GM18873 (cell line): ENCODE measurements around the gene MLLT10.
"Not testable (repeated sequence)": the region's sequence is repeated elsewhere in the genome, so short reads cannot be mapped to it uniquely, and the experiment has no call there.

ENCODE experiments used
- ATAC-seq: cut with Tn5 transposase; IDR thresholded peaks from one replicate; pipeline ENCODE4 v1.9.1; 2021; ENCODE audit warnings: mild to moderate bottlenecking, moderate library complexity, moderate number of reproducible peaks; ENCODE audit not compliant: unreplicated experiment, low FRiP score

MLLT10 gene

GRCh38 chr10:21625623-21626229 is 91.7 kb downstream of the MLLT10 start:
- ATAC-seq, result no peak

- ATAC-seq, result no peak
Observed at GRCh38 chr10:21626457-21627161, 92.6 kb downstream of the MLLT10 start.

- ATAC-seq, result no peak
Observed at GRCh38 chr10:21627331-21627730, 93.3 kb downstream of the MLLT10 start.

DNA sequence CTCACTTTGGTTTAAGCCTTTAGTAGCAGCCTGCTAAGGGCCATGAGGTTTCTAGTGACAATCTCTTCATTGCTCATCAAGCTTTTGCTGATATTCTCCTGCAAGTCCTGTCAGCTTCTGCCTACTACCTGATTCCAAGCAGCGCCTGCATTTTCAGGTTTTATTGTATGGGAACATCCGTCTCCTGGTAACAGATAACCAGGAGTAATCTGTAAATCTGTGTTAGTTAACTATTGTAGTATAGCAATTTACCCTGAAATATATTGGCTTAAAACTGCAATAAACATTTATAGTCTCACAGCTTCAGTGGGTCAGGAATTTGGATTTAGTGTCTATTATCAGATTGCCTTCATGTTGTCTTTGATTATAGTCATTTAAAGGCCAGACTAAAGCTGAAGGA is 94.0 kb downstream of the MLLT10 start:
- ATAC-seq, result no peak

- ATAC-seq, result not testable (repeated sequence)
Observed at GRCh38 chr10:21628645-21629044, 94.6 kb downstream of the MLLT10 start.

- no peak for ATAC-seq
Observed at GRCh38 chr10:21634599-21635365, 100.8 kb downstream of the MLLT10 start.

DNA sequence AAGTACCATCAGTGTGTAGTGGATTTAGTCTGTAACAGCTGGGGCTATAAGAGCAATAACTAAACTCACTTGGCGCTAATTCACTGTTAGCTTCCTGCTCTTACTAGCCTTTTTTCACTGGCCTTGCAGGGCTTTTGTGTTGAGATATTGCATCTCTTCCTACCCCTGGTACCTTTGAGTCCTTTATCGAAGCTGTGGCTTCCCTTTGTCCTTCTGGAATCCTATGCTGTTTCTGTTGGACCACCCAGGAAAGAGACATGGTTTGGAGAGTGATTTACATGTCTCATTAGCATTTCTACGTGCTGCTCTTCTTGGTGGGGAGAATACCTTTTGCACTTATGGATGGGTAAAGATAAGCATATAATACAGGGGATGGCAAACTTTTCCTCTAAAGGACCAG is 103.8 kb downstream of the MLLT10 start:
- no peak for ATAC-seq

- no peak for ATAC-seq
Observed at GRCh38 chr10:21638681-21639080, 104.6 kb downstream of the MLLT10 start.

DNA sequence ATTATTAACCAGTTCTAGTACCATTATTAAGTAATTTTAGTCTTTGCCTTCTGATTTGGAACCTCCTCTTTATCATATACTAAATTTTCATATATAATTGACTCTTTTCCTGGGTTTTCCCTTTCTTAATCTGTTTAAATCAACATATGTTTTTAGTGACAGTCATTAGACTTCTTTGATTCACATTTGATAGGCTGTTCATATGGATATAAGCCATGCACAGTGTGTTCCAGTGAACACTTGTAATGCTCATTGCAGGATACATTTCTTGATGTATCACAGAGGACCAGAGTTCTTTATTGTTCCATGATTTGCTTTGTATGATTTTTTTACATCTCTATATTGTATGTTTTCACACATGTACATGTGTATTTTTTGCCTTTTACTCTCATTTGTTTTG is 114.0 kb downstream of the MLLT10 start:
- ATAC-seq, result no peak

DNA sequence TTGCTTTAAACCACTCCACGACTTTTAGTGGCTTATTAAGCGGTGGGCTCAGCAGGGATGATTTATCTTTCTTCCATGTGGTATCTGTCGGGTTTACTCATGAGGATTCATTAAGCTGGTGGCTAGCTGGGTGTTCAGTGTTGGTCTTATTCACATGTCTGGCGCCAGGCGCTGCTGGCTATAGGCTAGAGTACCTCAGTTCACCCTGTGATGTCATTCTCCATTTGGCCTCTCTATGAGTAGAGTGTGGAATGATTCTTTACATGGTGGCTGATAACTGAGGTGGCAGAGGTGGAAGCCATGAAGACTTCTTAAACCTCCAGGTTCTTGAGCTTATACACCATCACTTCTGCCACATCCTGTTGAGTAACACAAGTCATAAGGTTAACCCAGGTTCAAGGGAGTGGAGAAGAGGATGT is 115.4 kb downstream of the MLLT10 start:
- no peak for ATAC-seq

DNA sequence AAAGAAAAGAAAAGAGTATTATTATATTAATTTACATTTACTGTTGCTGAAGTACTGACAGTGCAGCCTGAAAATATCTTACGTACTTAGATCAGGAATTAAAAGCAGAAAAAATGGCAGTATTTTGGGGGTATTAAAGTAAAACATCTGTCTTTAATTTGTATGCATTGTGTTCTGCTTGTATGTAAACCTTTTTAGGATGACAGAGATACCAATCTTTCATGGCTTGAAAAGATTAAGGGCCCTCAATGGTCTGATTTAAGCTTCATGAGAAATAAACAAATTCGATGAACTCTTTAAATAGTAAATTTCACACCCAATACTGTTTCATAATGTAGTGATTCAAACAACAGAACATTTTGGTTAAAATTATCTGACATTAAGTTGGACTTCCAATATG is 116.3 kb downstream of the MLLT10 start:
- no peak for ATAC-seq

DNA sequence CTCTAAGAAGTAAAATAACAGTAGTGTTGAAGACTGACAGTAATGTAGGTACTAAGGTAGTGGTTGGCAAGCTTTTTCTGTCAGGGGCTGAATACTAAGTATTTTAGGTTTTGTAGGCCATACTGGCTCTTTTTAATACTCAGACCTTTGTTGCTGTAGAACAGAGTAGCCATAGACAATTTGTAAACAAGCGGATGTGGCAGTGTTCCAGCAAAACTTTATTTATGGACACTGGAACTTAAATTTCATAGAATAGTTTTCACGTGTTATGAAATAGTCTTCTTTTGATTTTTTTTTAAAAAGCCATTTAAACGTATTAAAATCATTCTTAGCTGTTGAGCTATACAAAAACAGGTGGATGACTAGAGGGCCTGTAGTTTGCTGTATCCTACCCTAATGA is 121.2 kb downstream of the MLLT10 start:
- ATAC-seq, result no peak

GRCh38 chr10:21655687-21656086 is 121.7 kb downstream of the MLLT10 start:
- ATAC-seq, result no peak

GRCh38 chr10:21661087-21661486 is 127.1 kb downstream of the MLLT10 start:
- no peak for ATAC-seq

DNA sequence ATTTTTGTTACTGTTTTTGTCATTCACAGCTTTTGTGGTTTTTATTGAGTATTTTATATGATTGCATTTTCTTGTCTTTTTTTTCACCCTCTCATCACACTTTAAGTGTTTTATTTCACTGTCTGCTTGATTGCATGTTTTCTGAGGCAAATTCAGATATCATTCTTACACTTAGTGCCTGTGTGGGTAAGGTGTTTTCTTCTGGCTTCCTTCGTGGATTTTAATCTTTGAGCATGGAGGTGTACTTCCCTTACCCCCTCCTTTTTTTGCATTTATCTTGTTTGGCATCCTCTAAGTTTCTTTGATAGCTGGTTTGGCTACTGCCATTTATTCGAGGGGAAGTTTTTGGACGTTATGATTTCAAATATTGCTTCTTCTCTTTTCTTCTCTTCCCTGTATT is 127.9 kb downstream of the MLLT10 start:
- ATAC-seq, result no peak

- no peak for ATAC-seq
Observed at GRCh38 chr10:21662635-21663034, 128.6 kb downstream of the MLLT10 start.

DNA sequence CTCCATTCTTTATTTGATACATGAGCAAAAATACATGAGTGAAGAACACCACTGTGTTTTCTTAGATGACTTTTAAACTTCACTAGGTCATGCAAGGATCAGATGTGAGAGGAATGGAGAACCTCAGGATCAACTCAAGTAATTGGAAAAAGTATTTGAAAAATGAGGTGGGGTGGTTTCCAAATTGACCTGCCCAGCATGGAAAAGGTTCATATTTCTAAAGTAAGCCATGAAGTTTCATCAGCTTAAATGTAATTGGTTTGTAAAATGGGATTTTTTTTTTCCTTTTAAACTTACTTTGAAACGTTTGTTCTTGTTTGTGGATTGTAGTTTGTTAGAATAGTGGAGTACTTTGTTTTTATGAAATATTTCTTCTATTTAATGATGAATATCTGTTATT is 134.8 kb downstream of the MLLT10 start:
- no peak for ATAC-seq

GRCh38 chr10:21670391-21670790 is 136.4 kb downstream of the MLLT10 start:
- ATAC-seq, result no peak

DNA sequence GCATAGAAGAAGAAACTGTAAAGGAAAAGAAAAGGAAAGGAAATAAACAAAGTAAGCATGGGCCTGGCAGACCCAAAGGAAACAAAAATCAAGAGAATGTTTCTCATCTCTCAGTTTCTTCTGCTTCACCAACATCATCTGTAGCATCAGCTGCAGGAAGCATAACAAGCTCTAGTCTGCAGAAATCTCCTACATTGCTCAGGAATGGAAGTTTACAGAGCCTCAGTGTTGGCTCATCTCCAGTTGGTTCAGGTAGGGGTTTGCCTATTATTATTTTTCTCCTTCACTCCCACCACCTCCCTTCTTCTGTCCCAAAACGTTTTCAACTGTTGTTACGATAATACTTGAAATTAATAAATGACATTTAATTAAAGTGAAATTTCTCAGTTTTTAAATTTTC is 139.6 kb downstream of the MLLT10 start:
- ATAC-seq, result no peak

DNA sequence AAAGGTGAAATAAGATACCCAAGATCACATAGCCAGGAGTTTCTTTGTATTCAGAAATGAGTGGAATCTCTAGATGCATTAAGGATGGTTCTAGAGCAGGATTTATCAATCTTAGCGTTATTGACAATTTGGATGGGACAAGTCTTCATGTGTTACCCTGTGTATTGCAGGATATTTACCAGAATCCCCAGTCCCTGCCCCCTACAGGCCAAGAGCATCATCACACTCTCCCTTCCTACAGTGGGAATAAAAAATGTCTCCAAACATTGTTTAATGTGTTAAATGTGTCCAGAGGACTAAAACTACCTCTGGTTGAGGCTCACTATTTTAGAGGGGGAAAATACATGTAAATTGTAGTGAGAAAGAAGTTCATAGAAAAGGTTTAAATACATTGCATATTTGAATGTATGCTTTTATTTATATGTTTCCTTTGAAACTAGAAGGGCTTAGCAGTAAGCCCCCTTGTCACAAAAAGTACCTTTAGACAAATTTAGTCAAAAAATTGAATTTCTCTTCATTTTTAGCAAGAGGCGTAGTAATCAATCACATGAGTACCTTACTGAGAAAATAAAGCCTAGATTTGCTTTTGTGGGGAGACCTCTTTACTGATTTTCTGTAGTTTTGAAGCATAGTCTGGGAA is 141.2 kb downstream of the MLLT10 start:
- ATAC-seq, result no peak

- ATAC-seq, result no peak
Observed at GRCh38 chr10:21677551-21677950, 143.5 kb downstream of the MLLT10 start.
